T-helper 1 cell treated with Interleukin-12 subunit alpha and Interleukin-12 subunit beta and Interleukin-4 antibody, amounts not matched to agents 30 ng/mL and 1 ng/mL, for 36 hours (primary cell): Measurements from ENCODE around the gene DKC1. TPM values are rescaled to one million over a fixed set of nuclear protein-coding genes. Genes with fewer than 3 reads are reported as not detected.
"Not testable (repeated sequence)": the region's sequence is repeated elsewhere in the genome, so short reads cannot be mapped to it uniquely, and the experiment has no call there.

Source experiments
- intact Hi-C: fragments of 100-400 bp; cut with micrococcal nuclease; formaldehyde crosslinking; loops from one replicate; pipeline ENCODE4 v1.15.1; 2024
- total RNA-seq: library from RNA; stranded (reverse); gene quantifications from 2 replicates; pipeline ENCODE4 v1.2.3, GENCODE V29; 2022

Gene DKC1
- total RNA-seq, 1 donor from 2014 or later: 86.0 TPM

DNA sequence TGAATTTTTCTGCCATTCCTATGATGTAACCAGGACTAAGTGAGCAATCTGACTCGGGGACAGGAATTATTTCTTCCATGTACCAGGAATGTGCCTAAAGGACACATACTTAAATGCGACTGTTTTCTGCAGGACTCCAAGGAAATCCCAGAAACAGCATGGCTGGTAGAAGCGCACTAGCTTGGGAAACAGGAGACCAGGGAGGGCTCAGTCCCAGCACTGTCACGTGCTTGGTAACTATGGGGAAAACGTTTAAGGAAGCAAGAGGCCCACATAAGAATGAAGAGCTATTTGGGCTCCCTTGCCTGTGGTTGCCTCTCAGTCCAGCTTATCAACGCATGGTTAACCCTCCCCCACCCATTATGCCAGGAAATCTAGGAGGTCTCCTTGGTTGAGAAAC is 23.1 kb downstream of the DKC1 start:
- intact Hi-C loops: no loop called here

DNA sequence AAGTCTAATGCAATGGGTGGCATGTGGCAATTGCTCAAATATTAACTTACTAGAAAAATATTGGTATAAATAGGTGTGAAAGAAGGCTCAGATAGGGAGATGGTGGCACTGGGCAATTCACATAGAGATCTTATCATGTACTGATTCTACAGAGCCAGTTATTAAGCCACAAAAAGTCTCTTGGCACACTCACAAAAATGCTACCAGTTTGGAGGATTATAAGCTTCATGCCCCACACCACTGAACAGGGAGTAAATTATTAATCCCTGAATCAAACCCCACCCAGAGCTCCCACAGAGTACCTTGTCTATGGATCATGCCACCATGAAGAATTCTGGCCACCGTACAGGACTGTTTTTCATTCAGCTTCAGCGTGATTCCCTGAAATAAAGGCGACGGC is 28.8 kb downstream of the DKC1 start:
- intact Hi-C loops: no loop called here

DNA sequence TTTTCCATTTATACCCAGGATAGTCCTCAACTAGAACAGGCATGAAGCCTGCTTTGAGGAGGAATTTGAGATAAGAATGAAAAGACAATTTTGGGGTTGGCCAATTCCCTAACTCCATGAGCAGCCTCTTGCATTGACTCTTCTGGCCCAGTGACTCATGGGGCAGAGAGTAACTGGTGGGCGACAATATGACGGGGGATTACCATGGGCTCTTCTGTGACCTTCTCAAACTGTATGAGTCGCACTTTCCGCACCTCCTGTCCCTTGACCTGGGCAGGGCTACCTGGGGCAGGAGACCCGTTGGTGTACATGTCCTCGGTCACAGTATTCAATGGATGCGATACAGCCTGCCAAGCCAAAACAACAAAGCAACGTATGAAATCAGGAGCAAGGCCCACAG is 29.3 kb downstream of the DKC1 start:
- intact Hi-C loops: no loop called here

DNA sequence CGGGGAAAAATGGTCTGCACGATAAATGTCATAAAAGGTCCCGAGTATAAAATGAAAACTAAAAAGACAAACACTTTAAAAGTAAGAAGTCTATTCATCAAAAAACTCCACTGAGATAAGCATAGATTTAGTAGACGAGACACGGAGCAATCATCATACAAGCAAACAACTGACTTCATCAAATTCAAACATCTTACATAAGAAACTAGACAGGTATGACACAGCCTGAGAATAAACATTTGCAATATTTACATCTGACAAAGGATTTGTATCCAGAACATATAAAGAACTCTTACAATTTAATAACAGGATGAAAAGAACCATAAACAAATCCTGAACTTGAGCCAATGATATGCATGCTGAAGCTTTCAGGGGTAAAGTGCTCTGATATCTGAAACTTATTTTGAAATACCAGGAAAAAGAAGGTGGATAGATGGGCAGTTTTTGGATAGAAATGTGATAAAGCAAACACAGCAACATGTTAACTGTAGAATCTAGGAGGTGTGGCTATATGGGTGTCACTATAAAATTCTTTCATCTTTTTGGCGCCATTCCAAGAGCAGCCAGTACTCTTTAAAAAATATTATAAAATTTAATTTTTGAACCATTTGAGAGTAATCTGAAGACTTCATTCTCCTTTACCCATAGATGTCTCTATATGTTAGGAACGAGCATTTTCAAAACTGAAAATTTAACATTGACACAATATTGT is 30.6 kb downstream of the DKC1 start:
- intact Hi-C loops: no loop called here

DNA sequence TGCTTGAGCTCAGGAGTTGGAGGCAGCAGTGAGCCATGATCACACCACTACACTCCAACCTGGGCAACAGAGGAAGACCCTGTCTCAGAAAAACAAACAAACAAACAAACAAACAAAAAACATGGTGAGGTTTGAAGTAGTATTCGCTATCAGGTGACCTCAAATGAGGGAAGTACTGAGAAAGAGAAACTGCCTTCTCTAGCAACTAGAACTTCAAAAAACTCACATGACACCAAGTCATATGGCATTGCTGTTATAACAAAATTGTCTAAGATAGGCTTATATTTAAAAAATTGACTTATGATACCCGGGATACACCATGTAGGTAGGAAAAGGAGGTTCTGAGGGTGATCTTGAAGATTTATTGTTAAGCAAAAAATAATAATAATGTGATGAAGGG is 32.4 kb downstream of the DKC1 start:
- intact Hi-C loops: no loop called here

DNA sequence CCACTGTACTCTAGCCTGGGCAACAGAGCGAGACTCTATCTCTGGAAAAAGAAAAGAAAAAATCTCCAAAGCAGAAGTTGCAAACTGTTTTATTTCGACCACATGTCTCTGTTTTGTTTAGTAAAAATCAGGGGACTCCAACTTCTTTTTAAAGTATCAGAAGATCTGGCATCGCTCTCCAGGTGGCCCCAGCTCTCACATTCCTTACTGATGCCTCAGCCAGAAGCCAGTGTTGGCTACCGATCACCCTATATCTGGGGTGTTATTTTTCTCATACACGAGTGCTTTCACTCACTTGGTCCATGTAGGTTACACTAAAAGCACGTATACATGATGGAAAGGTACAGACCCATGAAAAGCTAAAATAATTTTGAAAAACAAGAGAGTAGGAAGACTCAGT is 34.3 kb downstream of the DKC1 start:
- intact Hi-C loops: no loop called here

DNA sequence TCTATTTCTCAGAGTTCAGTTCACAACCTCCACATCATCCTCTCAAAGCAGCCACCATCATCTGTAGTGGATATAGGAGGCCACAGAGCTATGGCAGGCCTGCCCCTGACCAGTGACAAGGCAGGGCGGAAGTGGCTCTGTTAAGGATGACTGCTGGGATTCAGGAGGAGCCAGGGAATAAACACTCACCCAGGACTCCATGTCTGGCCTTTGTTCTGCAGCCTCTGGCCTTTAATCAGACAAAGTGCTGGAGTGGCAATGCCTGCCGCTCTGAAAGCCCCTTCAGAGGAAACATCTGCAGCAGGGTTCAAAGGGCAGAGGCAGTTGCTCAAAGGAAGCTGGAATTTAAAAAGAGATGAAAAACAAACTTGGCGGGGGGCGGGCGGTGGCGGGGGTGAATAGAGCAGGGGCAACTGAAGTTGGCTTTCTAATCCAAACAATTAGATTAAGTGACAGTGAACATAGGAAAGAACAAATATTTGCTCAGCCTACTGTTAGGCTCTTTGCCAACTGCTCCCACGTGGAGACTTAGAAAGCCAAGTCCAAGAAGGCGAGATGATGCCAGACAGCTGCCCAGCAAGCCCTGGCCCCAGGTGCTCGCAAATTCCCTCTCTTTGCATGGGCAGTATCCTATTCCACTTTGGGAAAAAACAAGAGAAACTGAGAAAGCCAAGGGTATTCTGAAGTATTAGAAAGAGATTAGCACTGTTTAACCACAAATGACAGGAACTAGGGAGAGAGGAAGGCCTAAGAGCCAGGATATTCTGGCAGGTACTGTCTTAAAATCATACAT is 37.1 kb downstream of the DKC1 start:
- intact Hi-C loops: loop anchor here (2.0 kb wide), 1 partner anchor 87 kb away; no protein-coding TSS in a partner anchor

DNA sequence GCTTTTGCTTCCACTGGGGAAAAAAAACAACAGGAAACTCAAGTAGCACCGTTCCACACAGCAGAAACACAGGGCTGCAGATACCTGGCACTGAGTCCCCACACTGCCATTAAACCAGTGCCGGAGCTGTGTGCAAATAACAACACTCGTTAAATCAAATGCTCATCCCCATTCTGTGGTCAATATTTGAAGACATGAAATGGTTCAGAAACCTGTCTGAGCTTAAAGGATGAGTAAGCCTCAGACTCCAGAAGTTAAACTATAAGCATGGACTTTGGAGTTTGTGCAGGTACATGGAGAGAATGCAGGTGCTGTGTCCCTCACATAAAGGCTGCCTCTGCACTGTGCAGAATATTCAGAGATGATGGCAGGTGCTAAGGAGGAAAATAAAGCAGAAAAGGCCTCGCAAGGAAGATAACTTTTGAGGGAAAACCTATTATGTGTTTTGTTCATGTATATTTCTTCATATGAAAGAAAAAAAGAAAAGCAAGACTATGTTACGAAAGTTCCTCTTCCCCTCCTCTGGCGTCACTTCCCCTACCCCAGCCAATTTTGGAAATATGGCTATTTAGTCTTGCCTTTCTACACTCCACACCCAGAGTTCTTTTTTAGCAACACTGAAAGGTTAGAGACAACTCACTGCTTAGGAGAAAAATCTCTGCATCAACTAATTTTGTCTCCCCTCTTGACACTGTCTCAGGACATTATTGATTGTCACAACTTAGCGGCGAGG is 38.0 kb downstream of the DKC1 start:
- intact Hi-C loops: loop anchor here (1.0 to 2.0 kb wide), 2 partner anchors 38 to 88 kb away; partner anchors contain the start of gene DKC1

DNA sequence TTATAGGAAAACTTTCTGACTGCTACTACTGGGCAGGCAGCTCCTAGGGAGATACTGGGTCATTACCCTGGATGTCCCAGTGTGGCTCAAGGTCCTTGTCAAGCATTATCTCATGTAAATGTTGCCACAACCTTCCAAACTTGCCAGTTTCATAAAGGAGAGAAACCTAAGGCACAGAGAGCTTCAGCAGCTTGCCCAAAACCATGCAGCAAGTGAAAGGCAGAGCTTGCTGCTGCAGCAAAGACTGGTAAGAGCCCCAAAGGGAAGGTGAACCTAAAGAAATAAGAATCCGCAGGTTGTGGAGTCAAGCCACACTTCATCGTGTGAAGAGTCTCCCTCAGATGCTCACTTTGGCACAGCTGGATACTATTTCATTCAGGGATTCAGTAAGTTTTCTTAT is 40.3 kb downstream of the DKC1 start:
- intact Hi-C loops: no loop called here

DNA sequence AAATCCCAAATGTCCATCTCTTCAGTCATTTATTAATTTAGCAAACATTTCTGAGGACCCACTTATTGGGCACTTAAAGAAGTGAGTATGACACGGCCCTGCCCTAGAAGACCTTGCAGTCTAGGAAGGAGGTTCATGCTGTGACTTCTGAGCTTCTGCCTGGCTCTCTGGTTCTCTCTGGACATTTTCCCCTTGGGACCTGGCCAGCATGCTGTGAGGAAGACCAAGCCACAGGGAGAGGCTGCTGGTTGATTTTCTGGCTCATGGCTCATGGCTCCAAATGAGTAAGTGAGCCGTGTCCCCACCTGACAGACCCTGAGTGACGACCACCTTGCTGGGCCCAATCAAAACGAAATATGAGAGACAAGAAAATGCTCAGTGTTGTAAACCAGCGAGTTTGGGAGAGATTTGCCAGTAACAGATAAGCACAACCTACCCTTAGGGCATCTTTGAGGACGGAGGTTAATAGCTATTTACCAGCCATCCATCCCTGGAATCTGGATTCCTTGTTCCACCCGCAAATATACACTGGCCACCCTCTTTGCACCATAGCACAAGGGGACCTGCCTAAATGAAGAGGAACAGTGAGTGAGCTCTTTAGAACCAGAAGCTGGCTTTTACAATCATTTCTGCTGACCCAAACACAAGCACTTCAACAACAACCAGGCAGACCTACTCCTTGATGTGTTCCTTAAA is 41.7 kb downstream of the DKC1 start:
- intact Hi-C loops: loop anchor here (2.0 kb wide), 2 partner anchors 22 to 36 kb away; no protein-coding TSS in a partner anchor

DNA sequence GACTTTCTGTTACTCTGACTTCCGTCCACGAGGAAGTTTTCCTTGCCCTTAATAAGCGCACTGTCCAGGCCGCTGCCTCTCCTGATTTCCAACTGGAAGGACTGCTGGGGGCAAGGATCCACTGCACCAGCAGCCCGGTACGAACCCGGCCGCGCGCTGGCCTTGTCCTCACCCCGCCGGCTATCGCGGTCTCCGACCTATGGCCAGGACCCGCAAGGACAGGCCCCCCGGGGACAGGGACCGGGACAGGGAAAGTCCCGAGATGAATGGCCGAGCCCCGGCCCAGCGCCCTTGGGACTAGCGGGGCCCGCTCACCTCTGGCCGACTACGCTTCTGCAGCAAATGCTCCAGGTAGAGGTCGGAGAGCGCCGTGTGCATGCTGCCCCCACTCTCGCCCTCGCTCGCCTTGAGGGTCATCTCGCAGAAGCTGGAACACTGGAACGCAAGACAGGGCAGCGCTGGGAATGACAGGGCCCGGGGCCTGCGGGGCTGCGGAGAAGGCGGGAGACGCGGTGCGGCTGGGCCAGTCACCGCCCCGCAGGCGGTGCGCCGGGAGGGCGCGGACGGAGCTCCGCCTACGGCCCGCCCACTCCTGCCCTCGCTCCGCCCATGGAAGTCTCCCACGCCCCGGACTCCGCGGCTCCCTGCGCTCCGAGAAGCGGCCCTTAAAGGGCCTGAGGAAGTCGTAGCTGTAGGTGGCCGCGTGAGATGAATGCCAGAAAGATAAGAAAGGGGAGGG is 42.5 kb downstream of the DKC1 start, which contains the start of gene MPP1:
MPP1 (minus strand) TSS at position 529 of the 739 bp plus-strand sequence; CDS start at position 417, 112 bp downstream.
- intact Hi-C loops: loop anchor here (1.0 to 2.0 kb wide), 5 partner anchors 22 to 459 kb away; partner anchors contain the start of genes BRCC3, CMC4, DKC1 and MTCP1

DNA sequence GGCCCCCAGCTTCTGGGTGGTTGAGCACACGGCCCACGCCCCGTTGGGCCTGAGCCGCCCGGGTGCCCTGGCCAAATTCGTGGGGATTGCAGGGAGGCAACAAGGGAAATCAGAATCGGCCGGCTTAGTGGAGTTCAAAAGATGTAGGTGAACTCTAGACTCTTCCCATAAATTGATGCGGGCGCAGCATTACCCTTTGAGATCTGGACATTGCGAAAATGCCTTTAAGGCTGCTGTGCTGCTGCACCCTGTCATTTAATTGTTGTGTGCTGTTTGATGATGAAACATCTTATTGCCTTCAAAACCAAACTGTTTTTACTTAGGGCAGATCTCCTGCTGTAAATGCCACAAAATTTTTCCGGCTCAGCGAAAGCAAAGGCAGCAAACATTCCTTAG is 43.0 kb downstream of the DKC1 start:
- intact Hi-C loops: loop anchor here (1.0 to 2.0 kb wide), 5 partner anchors 21 to 459 kb away; partner anchors contain the start of genes BRCC3, CMC4, DKC1 and MTCP1

DNA sequence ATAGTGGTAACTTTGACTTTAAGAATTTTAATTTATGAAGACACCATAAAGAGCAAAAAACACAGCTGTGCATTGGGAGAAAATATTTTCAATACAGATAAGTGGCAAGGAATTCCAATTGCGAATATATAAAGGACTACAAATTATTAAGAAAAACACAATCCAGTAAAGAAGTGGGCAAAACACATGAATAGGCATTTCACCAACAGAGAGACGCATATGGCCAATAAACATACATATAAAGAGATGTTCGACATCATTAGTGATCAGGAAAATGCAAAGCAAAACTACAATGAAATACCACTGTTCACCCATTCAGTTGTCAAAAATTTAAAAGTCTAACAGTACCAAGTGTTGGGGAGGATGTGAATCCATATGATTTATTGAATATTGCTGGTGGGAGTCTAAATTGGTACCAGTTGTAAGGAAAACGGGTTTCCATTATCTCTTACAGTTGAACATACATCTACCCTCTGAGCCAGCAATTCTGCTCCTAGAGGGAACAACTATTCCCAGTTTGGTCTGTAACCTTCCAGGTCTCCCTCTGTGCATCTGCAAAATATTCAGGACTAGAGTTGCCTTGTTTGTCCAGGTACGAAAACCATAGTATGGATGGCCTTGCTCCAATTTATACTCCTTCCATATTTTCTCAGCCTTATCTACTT is 44.3 kb downstream of the DKC1 start:
- intact Hi-C loops: no loop called here

DNA sequence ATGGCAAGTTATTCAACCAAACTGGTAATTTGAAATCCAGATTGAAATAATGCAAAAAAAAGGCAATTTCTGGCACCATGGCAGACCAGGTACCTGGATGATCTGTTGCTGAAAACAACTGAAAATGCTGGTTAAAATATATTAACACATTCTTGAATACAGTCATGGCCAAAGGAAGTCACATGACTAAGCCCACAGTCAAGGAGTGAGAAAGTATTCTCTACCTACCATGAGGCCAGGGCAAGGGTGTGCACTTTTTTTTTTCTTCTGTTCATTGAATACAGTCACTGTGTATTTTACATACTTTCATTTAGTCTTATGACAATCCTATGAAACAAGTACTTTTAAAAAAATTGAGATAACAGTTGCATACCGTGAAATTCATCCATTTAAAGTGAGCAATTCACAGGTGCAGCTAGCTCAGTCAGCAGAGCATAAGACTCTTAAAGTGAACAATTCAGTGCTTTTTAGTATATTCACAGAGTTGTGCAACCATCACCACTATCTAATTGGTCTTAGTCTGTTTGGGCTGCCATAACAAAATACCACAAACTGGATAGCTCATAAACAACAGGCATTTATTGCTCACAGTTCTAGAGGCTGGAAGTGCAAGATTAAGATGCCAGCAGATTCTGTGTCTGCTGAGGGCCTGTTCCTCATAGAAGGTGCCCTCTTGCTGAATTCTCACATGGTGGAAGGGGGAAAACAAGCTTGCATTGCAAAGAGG is 47.4 kb downstream of the DKC1 start:
- intact Hi-C loops: no loop called here

DNA sequence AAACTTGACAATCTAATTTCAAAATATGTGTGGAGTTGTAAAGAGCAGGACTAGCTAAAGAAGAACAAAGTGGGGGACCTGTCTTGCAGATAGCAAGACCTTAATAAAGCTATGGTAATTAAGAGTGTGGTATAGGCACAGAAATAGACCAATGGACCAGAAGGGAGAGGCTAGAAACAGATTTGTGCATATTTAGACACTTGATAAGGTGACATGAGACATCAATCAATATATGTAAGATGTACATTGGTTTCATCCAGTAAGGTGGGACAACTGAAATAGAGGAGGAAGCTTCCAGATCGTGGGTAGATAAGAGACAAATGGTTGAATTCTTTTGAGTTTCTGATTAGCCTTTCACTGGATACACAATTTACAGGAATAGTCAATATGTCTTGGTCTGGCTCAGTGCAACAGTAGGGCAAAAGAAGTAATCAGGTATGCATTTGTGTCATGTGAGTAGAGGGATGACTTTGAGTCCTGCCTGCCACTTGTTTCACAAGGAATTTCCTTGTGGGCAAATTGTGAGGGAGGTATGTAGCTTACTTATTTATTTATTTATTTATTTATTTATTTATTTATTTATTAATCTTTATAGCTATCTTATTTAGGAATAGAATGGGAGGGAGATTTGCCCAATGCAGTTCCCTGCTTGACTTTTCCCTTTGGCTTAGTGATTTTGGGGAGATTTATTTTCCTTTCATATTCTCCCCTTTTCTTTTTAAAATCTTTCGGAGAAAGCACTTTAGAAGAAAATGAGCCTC is 49.9 kb downstream of the DKC1 start:
- intact Hi-C loops: no loop called here

DNA sequence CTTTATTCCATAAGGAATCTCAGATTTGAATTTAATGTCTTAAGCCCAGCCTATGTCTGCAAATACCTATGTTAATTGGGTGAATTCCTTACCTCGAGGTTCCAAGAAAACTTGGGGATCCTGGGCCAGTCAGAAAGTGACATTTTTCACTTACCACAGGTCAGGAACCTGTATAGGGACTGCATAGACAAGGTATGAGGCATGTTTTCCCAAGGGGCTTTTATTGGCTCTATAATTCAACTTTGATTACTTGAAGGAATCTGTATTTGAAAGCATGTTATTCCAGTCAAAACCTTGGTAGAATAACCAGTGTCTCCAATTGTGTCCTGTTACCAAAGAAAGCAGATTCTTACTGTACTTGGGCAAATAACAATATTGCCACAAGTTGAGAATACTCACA is 51.1 kb downstream of the DKC1 start:
- intact Hi-C loops: no loop called here

DNA sequence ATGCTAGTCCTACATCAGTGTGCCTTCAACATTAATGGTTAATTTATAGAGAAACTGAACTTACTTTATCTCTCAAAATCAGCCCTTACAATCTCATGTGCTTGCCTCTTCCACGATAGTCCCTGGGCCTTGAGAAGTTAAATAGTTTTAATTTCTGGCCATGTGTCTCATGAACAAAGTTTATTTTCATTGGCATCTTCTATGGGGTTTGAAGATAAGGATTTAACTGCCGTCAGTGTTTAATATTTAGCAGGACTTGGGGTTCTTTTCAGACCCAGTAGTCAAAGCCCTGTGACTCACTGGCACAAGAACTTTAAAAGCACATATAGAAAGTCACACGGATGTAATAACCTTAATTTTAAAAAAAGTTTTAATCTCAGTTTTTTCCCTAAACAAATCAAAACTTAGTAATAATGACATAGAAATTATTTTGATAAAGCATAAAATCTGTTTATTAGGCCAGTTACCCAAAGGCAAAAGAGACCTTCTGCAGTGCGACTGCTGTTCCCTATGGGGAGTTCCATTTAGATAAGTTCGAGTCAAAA is 52.7 kb downstream of the DKC1 start:
- intact Hi-C loops: no loop called here

DNA sequence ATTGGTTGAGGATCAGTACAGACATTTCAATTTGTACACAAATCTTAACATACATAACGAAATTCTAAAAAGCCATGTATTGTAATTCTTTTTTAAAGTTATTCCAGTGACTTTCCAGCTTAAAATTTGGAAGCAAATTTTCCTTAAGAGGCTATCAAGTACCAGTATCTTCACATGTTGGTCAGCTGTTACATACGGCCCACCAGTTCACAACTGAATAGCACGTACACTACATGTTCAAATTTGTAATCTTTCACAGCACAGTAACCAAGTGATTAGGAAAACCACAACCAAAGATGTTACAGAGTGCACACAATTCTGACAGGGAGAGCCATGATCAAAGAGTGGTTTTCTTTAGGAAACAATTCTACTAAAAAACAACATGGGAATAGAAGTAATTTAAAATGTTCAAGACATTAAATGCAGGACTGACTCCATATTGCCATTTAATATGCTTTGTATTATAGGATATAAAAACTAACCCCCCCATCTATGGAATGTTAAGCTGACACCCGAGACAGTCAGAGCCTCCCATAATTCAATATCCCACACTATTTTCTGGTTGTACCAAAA is 53.7 kb downstream of the DKC1 start:
- intact Hi-C loops: not testable (repeated sequence)
